ENCODE measurements around the gene HORMAD2.
"Not testable (repeated sequence)": the region's sequence is repeated elsewhere in the genome, so short reads cannot be mapped to it uniquely, and the experiment has no call there.

Gene HORMAD2

DNA sequence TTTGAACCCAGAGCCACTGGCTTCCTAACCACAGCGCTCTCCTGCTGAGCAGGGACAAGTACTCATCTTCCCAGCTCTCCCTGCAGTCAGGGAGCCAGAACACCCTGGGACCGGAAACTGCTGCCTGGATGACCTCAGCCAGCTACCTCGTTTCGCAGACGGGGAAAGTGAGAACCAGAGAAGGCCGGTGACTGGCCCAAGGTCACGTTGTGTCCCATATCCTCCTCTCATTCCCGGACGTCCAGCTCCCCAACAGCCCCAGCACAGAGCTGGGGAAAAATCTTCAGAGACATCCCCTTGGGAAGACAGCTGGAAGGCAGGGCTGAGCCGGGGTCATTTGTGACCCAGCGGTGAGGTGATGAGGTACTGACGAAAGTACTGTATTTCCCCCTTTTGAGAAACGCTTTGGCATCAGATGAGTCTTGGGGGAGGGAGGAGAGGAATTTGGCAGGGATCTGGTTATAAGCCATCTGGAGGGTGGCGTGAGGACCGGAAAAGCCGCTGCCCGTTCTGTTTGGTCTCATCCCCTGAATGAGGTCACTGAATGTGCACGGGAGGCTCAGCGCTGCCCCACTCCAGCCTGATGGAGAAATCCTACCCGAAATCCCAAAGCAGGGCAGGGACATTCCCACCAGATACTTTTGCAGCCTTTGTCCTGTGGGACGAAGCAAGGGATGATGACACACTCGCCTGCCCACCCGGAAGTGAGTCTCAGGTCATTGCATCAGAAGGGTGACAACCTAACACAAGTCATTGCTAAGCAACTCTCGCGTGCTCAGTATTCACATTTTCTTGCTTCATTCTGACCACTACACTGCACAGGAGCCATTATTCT lies 125.2 kb downstream of the HORMAD2 start:
- TF ChIP-seq ZNF274 (IDR thresholded peaks at IDR 0.05; ENCODE audit: low read depth, low read length) = no peak
- no peak overlapping the region for H3K4me3 ChIP-seq (ENCODE audit: low read length)

DNA sequence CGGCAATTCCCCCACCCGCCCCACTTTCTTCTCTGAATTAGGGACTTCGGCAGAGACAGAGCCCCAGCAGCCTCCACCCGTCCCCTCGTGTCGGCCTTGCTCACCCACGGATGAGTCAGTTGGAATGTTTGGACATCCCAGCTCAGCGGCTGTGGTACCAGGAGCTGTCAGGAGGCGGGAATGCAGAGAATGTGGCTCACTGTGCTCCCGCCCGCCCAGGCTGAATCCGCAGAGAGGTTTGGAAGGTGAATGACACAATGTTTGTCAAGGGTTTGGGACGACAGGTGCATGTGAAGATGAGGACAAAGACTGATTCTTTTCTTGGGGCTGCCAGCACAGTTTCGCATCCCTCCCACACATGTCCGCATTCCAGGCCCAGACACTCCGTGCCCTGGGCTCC lies 126.7 kb downstream of the HORMAD2 start:
- H3K4me3 ChIP-seq (ENCODE audit: low read length) = no peak overlapping the region
- TF ChIP-seq ZNF274 (IDR thresholded peaks at IDR 0.05; ENCODE audit: low read depth, low read length) = no peak

DNA sequence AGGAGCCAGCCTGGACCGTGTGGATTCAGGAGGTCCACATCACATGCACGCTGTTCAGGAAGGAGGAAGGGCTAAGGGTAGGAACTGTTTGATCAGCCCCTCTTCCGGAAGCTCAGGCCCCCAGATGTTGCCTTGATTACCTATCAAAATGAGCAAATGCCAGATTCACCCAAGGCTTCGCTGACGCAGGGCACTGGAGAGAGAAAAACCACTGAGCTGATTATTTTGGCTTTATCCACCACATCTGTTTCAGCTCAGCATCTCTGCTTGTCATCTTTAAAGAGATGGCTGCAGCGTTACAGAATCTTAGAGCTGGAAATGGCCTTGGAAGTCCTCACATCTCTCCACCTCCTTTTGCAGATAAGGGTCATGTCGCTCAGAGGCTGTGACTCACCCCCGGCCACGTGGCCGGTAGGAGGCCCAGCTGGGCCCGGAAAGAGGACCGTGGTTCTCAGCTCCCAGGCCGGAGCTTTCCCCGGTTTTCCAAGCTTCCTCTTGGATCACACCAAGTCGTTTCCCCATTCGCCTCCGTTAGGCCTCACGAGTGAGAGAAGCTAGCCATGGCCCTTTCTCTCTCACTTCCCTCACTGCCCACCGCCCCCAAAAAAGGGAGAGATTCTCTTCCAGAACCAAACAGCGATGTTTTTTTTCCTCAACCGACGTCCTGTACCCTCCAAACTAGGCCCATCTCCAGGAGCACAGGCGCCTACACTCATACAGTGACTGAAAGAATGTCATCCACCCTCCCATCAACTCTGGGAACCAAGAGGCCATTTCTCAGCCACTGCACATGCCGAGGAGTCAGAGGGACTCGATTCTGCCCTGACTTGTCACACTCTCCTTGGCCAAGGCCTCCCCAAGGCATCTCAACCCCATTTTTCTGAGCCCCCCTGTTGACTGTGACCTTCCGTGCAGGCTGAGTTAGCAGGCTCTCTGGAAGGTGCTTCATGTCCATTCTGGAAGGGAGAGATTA lies 128.7 kb downstream of the HORMAD2 start:
- H3K4me3 ChIP-seq (ENCODE audit: low read length) = no peak overlapping the region

DNA sequence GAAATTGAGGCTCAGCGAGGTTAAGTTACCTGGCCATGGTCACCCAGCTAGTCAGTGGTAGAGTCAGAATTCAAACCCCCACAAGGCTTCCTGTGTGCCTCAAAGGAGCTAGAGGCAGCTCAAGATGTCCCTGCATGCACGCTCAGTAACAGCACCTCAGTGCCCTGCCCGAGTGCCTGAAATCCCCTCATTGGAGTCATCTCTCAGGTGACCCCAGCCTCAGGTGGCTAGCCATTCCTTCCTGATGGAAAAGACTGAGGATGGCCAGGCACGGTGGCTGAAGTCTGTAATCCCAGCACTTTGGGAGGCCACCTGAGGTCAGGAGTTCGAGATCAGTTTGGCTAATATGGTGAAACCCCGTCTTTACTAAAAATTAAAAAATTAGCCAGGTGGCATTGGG lies 129.4 kb downstream of the HORMAD2 start:
- TF ChIP-seq ZNF274 (IDR thresholded peaks at IDR 0.05; ENCODE audit: low read depth, low read length) = no peak
- no peak overlapping the region for H3K4me3 ChIP-seq (ENCODE audit: low read length)

More for the DNA sequence above, 128.7 kb downstream of the HORMAD2 start:
- TF ChIP-seq ZNF274 (IDR thresholded peaks at IDR 0.05; ENCODE audit: low read depth, low read length) = no peak

DNA sequence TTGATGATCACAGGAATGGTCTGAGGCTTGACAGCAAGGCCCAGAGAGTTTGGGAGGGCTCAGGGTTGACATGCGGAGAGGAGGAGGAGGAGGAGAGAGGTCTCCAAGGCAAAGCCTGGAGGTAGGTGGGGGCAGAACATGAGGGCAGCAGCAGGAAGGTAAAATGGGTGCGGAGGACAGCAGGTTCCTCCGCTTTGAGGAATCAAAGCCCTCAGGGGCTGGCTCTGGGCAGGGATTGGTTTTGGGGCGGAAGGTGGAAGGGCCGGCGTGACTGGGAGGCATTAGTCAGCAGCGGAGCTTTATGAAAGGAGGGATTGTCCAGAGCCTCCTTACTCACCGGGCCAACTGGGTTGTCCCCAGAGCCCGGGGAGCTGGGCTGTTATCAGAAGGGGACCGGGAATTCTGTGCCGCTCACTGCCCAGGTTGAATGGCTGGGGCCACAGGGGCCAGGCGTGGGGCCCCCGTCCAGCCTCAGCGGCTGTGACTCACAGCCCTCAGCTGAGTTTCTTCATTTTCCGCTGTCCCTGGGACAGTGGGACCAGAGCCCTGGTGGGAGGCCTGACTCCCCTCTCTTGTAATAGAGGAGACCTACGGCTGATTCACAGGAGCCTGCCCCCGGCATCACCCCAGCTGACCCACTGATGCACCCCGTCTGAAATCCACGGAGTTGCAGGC lies 130.1 kb downstream of the HORMAD2 start:
- no peak overlapping the region for H3K4me3 ChIP-seq (ENCODE audit: low read length)
- no peak for TF ChIP-seq ZNF274 (IDR thresholded peaks at IDR 0.05; ENCODE audit: low read depth, low read length)

DNA sequence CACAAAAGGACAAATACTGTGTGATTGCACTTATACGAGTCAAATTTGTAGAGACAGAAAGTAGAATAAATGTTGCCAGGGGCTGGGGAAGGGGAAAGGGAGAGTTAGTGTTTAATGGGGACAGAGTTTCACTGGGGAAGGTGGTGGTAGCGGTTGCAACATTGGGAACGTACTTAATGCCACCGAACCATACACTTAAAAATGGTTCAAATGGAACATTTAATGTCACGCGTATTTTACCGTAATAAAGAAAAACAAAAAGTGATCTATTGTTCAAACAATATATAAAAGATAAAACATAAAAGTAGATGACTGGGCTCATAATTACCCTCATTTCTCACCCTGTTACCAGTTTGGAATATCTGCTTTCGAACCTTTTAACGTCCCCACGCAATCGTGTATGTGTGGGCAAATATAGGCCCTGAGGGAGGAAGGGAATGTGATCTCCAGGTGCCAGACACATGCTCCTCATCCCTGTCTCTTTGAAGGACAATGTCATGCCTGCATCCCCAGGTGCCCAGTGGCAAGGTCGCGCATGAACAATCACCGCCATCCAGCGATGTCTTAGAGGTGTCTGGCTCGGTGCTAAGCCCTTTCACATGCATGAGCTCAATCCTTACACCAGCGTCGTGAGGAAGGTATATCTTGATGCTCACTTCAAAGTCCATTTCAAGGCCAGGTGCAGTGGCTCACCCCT lies 131.0 kb downstream of the HORMAD2 start:
- H3K4me3 ChIP-seq (ENCODE audit: low read length) = no peak overlapping the region
- TF ChIP-seq ZNF274 (IDR thresholded peaks at IDR 0.05; ENCODE audit: low read depth, low read length) = no peak

- no peak overlapping the region for H3K4me3 ChIP-seq (ENCODE audit: low read length)
- no peak for TF ChIP-seq ZNF274 (IDR thresholded peaks at IDR 0.05; ENCODE audit: low read depth, low read length)
These were observed 132.2 kb downstream of the HORMAD2 start for GRCh38 chr22:30212363-30212995.

GRCh38 chr22:30212996-30213441 lies 132.8 kb downstream of the HORMAD2 start:
- no peak overlapping the region for H3K4me3 ChIP-seq (ENCODE audit: low read length)
- no peak for TF ChIP-seq ZNF274 (IDR thresholded peaks at IDR 0.05; ENCODE audit: low read depth, low read length)

- TF ChIP-seq ZNF274 (IDR thresholded peaks at IDR 0.05; ENCODE audit: low read depth, low read length) = no peak
- no peak overlapping the region for H3K4me3 ChIP-seq (ENCODE audit: low read length)
These were observed 134.6 kb downstream of the HORMAD2 start for GRCh38 chr22:30214703-30215407.

GRCh38 chr22:30216272-30216671 lies 136.0 kb downstream of the HORMAD2 start:
- not testable (repeated sequence) for H3K4me3 ChIP-seq (ENCODE audit: low read length)

DNA sequence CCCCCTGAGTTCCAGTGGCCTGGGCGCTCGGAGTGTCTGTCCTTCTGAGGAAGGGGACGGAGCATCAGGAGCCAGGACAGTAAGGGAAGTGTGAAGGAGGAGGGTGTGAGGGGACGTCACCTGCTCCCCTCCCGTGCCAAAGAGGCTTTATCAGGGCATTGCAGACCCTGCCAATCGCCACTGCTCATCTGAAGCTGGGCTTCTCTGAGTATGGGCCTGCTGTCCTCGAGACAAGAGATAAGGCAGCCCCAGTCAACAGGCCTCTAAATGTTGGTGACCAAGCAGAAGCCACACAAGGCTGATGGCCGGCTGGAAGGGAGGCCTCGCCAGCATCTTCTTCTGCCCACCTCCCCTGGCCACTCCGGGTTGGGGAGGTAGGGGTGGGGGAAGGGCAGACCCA lies 136.4 kb downstream of the HORMAD2 start:
- TF ChIP-seq ZNF274 (IDR thresholded peaks at IDR 0.05; ENCODE audit: low read depth, low read length) = no peak
- no peak overlapping the region for H3K4me3 ChIP-seq (ENCODE audit: low read length)

DNA sequence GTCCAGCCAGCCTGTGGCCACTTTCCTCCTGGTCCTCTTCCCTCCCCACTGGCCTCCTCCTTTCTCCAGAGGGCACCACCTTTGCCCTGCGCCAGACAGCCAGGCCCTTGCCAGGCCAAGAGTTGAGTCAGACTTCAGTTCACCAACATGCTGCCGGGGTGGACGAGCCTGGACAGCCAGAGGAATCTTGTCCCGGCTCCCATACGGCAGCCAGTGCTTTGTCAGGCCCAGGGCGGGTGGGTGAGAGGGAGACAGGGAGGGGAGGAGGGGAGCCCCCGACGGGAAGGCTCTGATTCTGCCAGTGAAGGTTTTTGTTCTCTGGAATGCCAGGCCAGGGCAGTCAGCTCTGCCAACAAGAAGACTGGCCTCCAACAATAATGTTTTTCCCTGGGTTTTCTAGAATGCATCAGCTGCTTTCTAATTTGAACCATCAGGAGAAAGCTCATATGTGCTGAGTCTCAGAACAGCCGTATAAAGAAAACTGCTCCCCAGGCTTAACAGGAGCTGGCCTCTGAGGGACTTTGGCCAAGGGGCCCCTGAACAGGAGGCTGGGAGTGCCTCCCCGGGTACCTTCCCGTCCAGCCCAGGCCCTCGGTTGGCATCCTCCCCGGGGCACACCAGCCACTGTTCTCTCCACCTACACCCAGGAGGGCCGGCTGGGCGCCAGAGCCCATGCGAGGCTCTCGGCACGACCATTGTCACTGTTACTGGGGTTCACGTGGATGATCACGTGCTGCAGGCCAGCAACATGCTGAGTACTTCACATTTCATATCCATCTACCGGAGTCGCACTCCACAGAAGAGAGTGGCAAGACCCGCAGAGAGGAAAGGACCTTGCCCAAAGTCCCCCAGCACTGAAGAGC lies 137.7 kb downstream of the HORMAD2 start:
- TF ChIP-seq ZNF274 (IDR thresholded peaks at IDR 0.05; ENCODE audit: low read depth, low read length) = no peak
- H3K4me3 ChIP-seq (ENCODE audit: low read length) = no peak overlapping the region

All from GM08714 (cell line).